ENCODE measurements around the gene ERO1B.

GRCh38 chr1:236166041-236166440 is 115.7 kb downstream of the ERO1B start:
- TF ChIP-seq CTCF (IDR thresholded peaks at IDR 0.05): no peak
- TF ChIP-seq FOXJ3 (CRISPR knock-in tag; IDR thresholded peaks at IDR 0.05): no peak
- no peak for TF ChIP-seq POLR2AphosphoS5 (IDR thresholded peaks at IDR 0.05; ENCODE audit: low read depth, low read length)
- TF ChIP-seq FOXM1 (IDR thresholded peaks at IDR 0.05; ENCODE audit: low read depth): no peak
- no peak for TF ChIP-seq CHD2 (IDR thresholded peaks at IDR 0.05; ENCODE audit: low read length, partially characterized antibody)
- no peak for TF ChIP-seq EP300 (IDR thresholded peaks at IDR 0.05; ENCODE audit: borderline replicate concordance in 1 of 2, low read depth in 1 of 2, low read length in 1 of 2)
- no peak for TF ChIP-seq NRF1 (IDR thresholded peaks at IDR 0.05; ENCODE audit: low read depth, low read length)
- TF ChIP-seq REST (IDR thresholded peaks at IDR 0.05; ENCODE audit: low read depth, low read length): no peak
- no peak for TF ChIP-seq MXI1 (IDR thresholded peaks at IDR 0.05; ENCODE audit: low read depth, low read length)
- TF ChIP-seq GABPA (IDR thresholded peaks at IDR 0.05; ENCODE audit: low read depth): no peak
- no peak for TF ChIP-seq IRF3 (IDR thresholded peaks at IDR 0.05; ENCODE audit: low read depth, low read length)
- no peak for TF ChIP-seq RFX5 (IDR thresholded peaks at IDR 0.05; ENCODE audit: low read length)
- TF ChIP-seq TAF1 (IDR thresholded peaks at IDR 0.05; ENCODE audit: borderline replicate concordance, low read depth, low read length): no peak
- no peak for TF ChIP-seq JUND (IDR thresholded peaks at IDR 0.05)

Measured in SK-N-SH (cell line).